Measurements from ENCODE around the gene FBH1.

The FBH1 gene

GRCh38 chr10:5893321-5893720 is 3.3 kb downstream of the FBH1 start:
- no peak for TF ChIP-seq CTCF (conservative IDR thresholded peaks at IDR 0.05; ENCODE audit: low read depth, low read length)
- H3K4me3 ChIP-seq (ENCODE audit: low read length), result no peak overlapping the region
- no peak for DNase-seq (ENCODE audit: low read depth)

- no peak for DNase-seq (ENCODE audit: low read depth)
- no peak overlapping the region for H3K4me3 ChIP-seq (ENCODE audit: low read length)
- no peak for TF ChIP-seq CTCF (conservative IDR thresholded peaks at IDR 0.05; ENCODE audit: low read depth, low read length)
Observed at GRCh38 chr10:5894403-5894802, 4.4 kb downstream of the FBH1 start.

GRCh38 chr10:5894873-5895272 is 4.8 kb downstream of the FBH1 start:
- no peak for TF ChIP-seq CTCF (conservative IDR thresholded peaks at IDR 0.05; ENCODE audit: low read depth, low read length)
- no peak overlapping the region for H3K4me3 ChIP-seq (ENCODE audit: low read length)
- no peak for DNase-seq (ENCODE audit: low read depth)

GRCh38 chr10:5895365-5895764 is 5.3 kb downstream of the FBH1 start:
- no peak for DNase-seq (ENCODE audit: low read depth)
- H3K4me3 ChIP-seq (ENCODE audit: low read length), result no peak overlapping the region
- no peak for TF ChIP-seq CTCF (conservative IDR thresholded peaks at IDR 0.05; ENCODE audit: low read depth, low read length)

- H3K4me3 ChIP-seq (ENCODE audit: low read length), result no peak overlapping the region
- DNase-seq (ENCODE audit: low read depth), result no peak
- TF ChIP-seq CTCF (conservative IDR thresholded peaks at IDR 0.05; ENCODE audit: low read depth, low read length), result no peak
Observed at GRCh38 chr10:5895804-5896203, 5.8 kb downstream of the FBH1 start.

GRCh38 chr10:5896208-5897052 is 6.4 kb downstream of the FBH1 start:
- no peak for DNase-seq (ENCODE audit: low read depth)
- TF ChIP-seq CTCF (conservative IDR thresholded peaks at IDR 0.05; ENCODE audit: low read depth, low read length), result no peak
- H3K4me3 ChIP-seq (ENCODE audit: low read length), result no peak overlapping the region

GRCh38 chr10:5897053-5897340 is 7.0 kb downstream of the FBH1 start:
- H3K4me3 ChIP-seq (ENCODE audit: low read length), result no peak overlapping the region
- no peak for TF ChIP-seq CTCF (conservative IDR thresholded peaks at IDR 0.05; ENCODE audit: low read depth, low read length)

More at GRCh38 chr10:5897053-5897340, 7.0 kb downstream of the FBH1 start:
- no peak for DNase-seq (ENCODE audit: low read depth)
